Measurements from ENCODE around the gene WNT3.

DNA sequence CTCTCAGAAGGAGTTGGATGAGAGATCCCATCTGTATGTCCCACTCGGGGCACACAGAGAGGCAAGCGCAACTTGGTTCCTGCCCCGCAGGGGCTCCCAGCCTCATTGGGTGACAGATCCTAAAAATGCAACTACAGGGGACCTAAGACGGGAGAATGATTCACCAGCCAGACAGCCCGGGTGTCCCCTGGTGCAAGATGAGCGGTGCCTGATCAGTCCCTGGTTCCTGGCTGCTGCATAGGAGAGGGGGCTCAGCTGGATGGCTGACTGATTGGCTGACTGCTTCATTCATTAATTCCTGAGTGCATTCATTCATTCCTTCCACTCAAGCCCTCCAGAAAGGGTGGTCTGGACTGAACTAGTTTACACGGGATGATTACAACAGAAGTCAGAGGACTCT is 22.0 kb downstream of the WNT3 start:
- no peak for TF ChIP-seq EZH2 (IDR thresholded peaks at IDR 0.05; ENCODE audit: insufficient read depth, poor library complexity, severe bottlenecking)
- TF ChIP-seq EZH2phosphoT487 (IDR thresholded peaks at IDR 0.05; ENCODE audit: insufficient read depth, low read depth), result no peak
